ENCODE results near the gene RCBTB1.
A peak's percentile ranks its signal among the peaks of the same experiment; 100 is the strongest.
"Not testable (repeated sequence)": the region's sequence is repeated elsewhere in the genome, so short reads cannot be mapped to it uniquely, and the experiment has no call there.

RCBTB1 gene

DNA sequence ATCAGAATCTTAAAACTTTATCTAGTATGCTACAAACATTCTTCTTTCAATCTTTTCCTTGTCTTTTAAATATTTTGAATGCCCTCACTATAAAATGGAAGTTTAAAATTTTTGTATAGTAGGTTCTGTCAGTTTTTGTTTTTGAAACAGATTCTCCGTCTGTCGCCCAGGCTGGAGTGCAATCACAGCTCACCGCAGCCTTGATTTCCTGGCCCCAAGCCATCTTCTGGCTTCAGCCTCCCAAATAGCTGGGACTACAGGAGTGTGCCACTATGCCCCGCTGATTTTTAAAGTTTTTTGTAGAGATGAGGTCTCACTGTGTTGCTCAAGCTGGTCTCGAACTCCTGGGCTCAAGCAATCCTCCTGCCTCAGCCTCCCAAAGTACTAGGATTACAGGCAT is 68.9 kb downstream of the RCBTB1 start:
- no peak for DNase-seq (ENCODE audit: low spot score)

DNA sequence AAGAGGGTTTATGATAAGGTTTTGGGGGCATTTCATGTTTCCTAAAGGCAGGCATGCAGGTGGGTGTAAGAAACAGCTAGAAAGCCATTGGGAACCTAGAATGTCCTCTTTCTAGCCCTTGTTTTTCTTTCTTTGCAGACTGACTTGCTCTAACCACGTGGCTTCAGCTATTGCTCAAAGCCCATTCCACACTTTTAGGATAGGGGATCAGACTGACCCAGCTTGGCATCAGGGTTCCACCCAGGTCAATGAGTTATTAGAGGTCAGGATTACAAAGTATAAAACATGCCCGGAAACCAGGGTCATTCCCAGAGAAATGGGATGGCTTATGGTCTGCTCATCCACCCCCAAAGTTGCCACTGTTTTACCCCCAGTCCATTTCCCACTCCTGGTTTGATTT is 72.8 kb downstream of the RCBTB1 start:
- DNase-seq (ENCODE audit: low spot score), result no peak

DNA sequence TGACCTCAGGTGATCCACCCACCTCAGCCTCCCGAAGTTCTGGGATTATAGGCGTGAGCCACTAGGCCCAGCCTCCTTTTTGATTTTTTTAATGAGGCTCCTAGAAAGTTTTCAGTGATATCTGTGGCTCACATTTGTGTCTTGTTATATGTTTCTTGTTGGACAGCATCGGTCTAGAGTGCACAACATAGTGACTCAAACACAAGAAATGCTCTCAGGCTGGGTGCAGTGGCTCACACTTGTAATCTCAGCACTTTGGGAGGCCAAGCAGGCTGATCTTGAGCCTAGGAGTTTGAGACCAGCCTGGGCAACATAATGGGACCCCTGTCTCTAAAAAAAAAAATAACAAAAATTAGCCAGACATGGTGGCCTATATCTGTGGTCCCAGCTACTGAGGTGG is 81.4 kb downstream of the RCBTB1 start:
- DNase-seq (ENCODE audit: low spot score), result no peak

DNA sequence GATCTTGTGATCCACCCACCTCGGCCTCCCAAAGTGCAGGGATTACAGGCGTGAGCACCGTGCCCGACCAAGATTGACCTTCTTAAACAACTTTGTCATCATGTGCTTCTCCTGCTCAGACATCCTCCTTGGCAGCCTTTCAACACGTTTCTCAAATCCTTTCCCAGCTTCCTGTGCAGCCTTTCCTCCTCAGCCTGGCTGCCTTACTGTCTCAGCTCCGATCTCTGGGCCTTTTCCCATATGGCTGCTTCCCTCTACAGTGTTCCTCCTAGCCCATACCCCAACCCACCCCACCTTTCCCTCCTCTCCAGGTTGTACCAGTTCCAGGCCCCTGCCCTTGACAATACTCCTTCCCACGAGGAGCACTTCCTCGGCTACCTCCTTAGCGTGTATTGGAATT is 82.4 kb downstream of the RCBTB1 start:
- no peak for DNase-seq (ENCODE audit: low spot score)

DNA sequence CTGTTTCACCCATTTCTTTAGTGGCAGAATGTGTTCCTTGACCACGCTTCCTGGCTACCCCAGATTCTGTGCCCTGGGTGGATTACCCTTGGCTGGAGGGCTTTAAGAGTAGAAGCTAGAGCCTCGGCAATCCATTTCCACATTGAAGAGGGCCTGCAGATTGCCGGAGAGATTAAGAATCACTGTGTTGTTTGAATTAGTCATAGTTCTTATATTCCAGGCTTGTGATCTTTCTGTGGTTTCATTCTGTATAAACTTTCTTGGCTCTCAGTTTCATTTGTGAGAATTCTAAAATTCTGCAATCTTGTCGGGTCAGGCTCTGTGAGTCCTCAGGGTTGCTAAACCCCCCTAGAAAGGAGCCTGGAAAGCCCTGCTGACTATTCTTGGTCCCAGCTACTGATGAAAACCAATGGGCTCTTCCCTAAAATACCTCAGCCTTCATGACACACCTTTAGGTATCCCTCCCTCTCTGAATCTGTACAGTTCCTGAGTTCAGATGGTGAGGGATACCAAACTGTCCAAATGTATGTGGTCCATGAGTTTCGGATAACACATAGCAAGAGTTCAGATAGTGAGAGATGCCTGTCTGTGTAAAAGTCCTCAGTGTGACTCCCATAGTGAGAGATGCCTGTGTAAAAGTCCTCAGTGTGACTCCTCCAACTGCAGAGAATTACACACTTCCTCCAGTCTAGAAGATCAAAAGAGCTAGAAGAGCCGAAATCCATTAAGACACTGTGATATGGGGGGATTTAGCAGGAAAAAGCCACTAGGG is 85.3 kb downstream of the RCBTB1 start:
- DNase-seq (ENCODE audit: low spot score), result no peak

DNA sequence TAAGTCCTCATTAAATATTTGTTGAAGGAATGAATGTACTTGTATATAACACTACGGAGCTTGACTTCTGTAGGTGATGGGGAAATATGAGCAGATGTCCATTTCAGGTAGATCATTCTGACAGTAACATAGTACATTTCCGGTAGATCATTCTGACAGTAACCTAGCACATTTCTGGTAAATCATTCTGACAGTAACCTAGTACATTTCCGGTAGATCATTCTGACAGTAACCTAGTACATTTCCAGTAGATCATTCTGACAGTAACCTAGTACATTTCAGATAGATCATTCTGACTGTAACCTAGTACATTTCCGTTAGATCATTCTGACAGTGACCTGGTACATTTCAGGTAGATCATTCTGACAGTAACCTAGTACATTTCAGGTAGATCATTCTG is 87.2 kb downstream of the RCBTB1 start:
- no peak for DNase-seq (ENCODE audit: low spot score)

DNA sequence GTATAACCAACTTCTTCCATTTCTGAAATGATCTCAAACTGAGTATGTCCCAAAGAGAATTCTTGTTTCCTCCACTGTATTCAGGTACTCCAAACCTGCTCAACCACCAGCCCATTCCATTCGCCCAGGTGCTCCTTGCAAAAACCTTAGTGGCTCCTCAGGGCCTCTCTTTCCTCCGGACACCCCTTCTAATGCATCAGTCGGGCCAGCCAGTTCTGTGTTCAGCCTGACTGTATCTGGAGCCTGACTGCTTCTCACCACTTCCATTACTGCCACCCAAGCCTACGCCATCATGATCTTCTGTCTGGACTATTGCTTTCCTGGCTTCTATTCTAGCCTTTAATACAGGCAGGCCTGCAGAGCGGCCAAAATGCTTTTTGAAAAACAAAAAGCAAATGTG is 88.1 kb downstream of the RCBTB1 start:
- no peak for DNase-seq (ENCODE audit: low spot score)

DNA sequence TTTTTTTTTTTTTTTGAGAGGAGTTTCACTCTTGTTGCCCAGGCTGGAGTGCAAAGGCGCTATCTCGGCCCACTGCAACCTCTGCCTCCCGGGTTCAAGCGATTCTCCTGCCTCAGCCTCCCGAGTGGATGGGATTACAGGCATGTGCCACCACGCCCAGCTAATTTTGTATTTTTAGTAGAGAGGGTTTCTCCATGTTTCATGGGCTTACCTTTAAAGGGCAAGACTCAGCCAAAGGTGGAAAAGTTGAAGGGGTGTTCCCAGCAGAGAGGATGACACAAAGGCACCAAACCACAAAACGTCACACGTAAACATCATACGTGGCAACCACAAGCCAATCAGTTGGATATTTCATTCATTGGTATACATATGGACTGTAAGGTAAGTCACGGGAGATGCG is 88.5 kb downstream of the RCBTB1 start:
- not testable (repeated sequence) for DNase-seq (ENCODE audit: low spot score)

DNA sequence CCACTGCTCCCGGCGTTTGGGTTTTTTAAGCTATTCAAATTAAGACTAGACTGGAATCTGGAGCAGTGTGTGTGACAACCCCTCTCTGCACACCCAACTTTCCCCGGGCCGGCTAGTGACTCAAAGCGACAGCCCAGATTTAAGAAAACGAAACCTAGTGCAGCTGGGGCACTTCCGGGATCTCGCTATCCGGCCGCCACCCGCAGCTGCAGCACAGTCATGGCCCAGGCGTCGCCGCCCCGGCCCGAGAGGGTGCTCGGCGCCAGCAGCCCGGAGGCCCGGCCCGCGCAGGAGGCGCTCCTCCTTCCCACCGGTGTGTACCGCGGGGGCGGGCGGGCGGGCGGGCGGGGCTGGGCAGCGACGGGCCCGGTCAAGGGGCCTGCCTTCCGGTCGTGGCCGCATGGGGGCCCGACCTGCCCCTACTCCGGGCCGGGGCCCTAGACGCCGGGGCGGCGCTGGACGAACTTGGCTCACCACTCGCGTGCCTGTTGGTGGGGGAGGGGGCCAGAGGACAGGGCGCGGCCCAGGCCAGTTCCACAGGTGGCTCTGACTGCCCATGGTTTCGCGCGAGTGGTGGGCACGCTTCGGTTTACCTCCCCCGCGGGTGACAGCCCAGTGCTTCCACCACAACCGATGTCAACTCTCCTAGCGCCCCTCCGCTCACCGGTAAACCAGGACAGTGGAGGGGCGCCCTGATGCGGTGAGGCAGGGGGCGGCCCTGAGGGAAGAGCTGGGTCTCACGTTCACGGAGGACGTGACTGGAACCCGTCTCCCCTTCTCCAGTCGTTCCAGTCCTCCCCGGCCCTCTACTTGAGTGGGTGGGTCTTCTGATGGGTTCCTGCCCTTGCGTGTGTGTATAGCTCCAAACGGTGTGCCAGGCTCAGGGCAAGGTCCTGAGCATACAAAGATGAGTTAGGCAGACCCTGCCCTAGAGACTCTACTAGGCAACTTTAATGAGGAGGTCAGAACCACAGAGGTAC is 89.3 kb downstream of the RCBTB1 start, which contains the start of gene PHF11:
PHF11 (plus strand) TSS at position 171 of the 980 bp plus-strand sequence; CDS start at position 220, 49 bp downstream.
- peak; percentile 88 for DNase-seq (ENCODE audit: low spot score)

DNA sequence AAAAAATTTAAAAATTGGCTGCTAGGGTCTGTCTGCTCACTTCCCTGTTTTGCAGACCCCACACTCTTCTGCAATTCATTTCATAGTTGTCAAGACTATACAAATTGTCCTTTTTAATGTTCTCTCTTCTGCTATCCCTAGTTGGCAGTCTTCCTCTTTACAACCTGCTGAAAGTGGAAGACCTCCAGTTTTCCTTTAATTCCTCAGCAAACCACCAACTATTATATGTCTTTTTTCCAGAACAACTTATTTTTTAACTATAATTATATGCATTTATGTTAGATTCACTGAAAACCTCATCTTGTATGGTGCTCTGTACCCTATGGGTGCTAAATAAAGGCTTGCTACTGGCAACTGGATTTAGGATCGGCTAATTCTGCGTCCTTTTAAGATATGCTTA is 90.7 kb downstream of the RCBTB1 start:
- DNase-seq (ENCODE audit: low spot score), result no peak

DNA sequence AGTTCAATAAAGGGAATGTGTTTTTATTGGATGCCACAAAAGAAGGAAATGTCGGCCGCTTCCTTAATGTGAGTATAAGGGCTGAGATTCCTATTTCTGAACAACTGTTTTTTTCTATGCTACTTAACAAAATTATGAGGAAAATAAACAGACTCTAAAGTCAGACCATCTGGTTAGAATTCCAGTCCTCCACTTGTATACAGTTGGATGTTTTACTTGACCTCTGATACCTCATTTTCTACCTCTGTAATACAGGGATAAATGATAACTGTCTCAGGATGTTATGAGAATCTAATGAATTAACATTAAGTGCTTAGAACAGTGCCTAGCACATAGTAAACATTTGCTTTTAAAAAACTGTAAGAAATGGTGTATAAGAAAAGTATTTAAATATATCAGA is 96.8 kb downstream of the RCBTB1 start:
- DNase-seq (ENCODE audit: low spot score), result no peak
